Prostate gland (tissue), 2 donors: ENCODE data around the gene ACVR2B. TPM values are rescaled to one million over a fixed set of nuclear protein-coding genes. Genes with fewer than 3 reads are reported as not detected.
"Not testable (repeated sequence)": the region's sequence is repeated elsewhere in the genome, so short reads cannot be mapped to it uniquely, and the experiment has no call there.

ENCODE experiments used
- DNase-seq: peaks from one replicate; pipeline ENCODE4 v3.0.0-alpha.2; 2019; ENCODE audit warnings: low spot score
- H3K27ac ChIP-seq, 2 donors: fragments of 200-600 bp; sonication (generic); 2 replicates each; pipeline ENCODE4 v1.5.1; 2017 to 2019
- H3K27me3 ChIP-seq: fragments of 200-600 bp; sonication (generic); replicated peaks from 2 replicates; pipeline ENCODE4 v1.5.1; 2019; ENCODE audit not compliant: insufficient read depth
- H3K36me3 ChIP-seq, 2 donors: fragments of 200-600 bp; sonication (generic); 1 replicate in 1 of 2; 2 replicates in 1 of 2; pipeline versions ENCODE4 v1.5.1 to v1.8.1; 2017 to 2019
- H3K4me1 ChIP-seq: fragments of 200-600 bp; sonication (generic); replicated peaks from 2 replicates; pipeline ENCODE4 v1.5.1; 2019
- H3K4me3 ChIP-seq, 2 donors: fragments of 200-600 bp; sonication (generic); 2 replicates each; pipeline ENCODE4 v1.5.1; 2017 to 2019
- H3K9me3 ChIP-seq: fragments of 200-600 bp; sonication (generic); 2 replicates; pipeline ENCODE4 v1.5.1; 2017
- POLR2A ChIP-seq: fragments of 450-650 bp; IDR thresholded peaks from one replicate; pipeline ENCODE4 v1.6.1; 2016; ENCODE audit warnings: antibody characterized with exemption, mild to moderate bottlenecking
- POLR2AphosphoS5 ChIP-seq: sonication (generic); formaldehyde crosslinking; IDR thresholded peaks from one replicate; pipeline ENCODE4 v1.6.1; 2017; ENCODE audit warnings: antibody characterized with exemption
- WGBS: methylation state at CpG from one replicate; pipeline ENCODE4 v1.1.5; 2018; 5-methylcytosine and 5-hydroxymethylcytosine counted together
- intact Hi-C: fragments of 100-400 bp; cut with DNase I; formaldehyde crosslinking; loops from one replicate; pipeline ENCODE4 v1.14.2; 2022
- total RNA-seq, 2 donors: library from RNA; depleted of rRNA; stranded (reverse); fragments of >200 nt; gene quantifications; one replicate each; pipeline ENCODE4 v1.1.0, GENCODE V29; 2016
- TF ChIP-seq, protein P1 (sequence below), 4 experiments: fragments of 200-600 bp in 2 of 4; fragments of 450-650 bp in 2 of 4; sonication (generic) in 2 of 4; IDR thresholded peaks; 1 replicate in 3 of 4; 2 replicates in 1 of 4; pipeline ENCODE4 v1.5.1; 2016 to 2019; ENCODE audit warnings: antibody characterized with exemption in 4 of 4, mild to moderate bottlenecking in 2 of 4, moderate library complexity in 2 of 4

Gene ACVR2B
- total RNA-seq, 2 donors from 2014 or later: 5.8 to 24.3 TPM

DNA sequence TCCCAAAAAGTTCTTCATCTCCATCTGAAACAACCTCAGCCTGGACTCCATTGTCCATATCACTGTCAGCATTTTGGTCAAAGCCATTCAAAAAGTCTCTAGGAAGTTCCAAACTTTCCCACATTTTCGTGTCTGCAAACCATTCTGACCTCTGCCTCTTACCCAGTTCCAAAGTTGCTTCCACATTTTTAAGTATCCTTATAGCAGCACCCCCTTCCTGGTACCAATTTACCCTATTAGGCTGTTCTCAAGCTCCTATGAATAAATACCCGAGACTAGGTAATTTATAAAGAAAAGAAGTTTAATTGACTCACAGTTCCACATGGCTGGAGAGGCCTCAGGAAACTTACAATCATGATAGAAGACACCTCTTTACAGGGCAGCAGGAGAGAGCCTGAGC lies 20.0 kb upstream of the ACVR2B start:
- WGBS: 79% methylated on average over 2 of the region's 2 CpGs
- H3K9me3 ChIP-seq, H3K27ac ChIP-seq: not testable (repeated sequence)

DNA sequence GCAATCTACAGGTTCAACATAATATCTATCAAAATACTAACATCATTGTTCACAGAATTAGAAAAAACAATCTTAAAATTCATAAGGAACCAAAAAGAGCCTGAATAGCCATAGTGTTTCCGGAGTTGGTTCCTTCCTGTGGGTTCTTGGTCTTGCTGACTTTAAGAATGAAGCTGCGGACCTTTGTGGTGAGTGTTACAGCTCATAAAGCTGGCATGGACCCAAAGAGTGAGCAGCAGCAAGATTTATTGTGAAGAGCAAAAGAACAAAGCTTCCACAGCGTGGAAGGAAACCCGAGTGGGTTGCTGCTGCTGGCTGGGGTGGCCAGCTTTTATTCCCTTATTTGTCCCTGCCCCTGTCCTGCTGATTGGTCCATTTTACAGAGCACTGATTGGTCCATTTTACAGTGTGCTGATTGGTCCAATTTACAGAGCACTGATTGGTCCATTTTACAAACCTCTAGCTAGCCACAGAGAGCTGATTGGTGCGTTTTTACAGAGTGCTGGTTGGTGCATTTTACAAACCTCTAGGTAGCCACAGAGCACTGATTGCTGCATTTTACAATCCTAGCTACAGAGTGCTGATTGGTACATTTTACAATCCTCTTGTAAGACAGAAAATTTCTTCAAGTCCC lies 15.1 kb upstream of the ACVR2B start:
- intact Hi-C loops, H3K4me3 ChIP-seq, H3K9me3 ChIP-seq, H3K27ac ChIP-seq, H3K36me3 ChIP-seq, H3K27me3 ChIP-seq, H3K4me1 ChIP-seq, DNase-seq: not testable (repeated sequence)
- 67% methylated on average over 5 of the region's 5 CpGs for WGBS

More for the DNA sequence above, 20.0 kb upstream of the ACVR2B start:
- intact Hi-C loops, H3K36me3 ChIP-seq, H3K4me3 ChIP-seq, DNase-seq, H3K4me1 ChIP-seq, H3K27me3 ChIP-seq: not testable (repeated sequence)

DNA sequence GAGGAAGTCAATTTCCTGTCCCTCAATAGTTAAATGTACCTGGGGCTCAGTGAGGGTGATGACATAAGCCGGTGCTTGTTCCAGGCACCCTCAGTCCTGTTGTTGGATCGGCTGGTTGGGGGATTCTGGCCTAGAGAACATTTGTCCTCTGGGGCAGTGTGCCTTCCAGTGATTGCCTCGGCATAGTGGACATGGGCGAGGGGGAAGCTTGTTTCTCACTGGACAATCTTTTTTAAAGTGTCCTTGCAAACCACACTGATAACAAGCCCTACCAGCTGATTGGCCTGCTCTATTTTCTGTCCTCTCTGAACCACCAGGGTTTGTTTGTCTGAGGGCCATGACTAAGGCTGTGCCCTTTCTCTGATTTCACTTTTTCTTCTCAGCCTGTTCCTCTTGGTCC lies 10.5 kb upstream of the ACVR2B start:
- 81% methylated on average over 3 of the region's 4 CpGs for WGBS
- H3K27ac ChIP-seq, H3K4me3 ChIP-seq, H3K36me3 ChIP-seq, H3K27me3 ChIP-seq, intact Hi-C loops, H3K9me3 ChIP-seq, H3K4me1 ChIP-seq, DNase-seq: not testable (repeated sequence)

DNA sequence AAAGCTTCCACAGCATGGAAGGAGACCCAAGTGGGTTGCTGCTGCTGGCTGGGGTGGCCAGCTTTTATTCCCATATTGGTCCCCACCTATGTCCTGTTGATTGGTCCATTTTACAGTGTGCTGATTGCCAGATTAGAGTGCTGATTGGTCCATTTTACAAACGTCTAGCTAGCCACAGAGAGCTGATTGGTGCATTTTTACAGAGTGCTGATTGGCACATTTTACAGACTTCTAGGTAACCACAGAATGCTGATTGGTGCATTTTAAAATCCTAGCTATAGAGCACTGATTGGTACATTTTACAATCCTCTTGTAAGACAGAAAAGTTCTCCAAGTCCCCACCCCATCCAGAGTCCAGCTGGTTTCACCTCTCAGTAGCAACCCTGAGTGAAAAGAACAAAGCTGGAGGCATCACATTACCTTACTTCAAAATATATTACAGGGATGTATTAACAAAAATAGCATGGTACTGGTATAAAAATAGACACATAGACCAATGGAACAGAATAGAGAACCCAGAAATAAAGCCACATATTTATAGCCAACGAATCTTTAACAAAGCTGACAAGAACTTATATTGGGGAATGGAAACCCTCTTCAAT lies 7.5 kb upstream of the ACVR2B start:
- no peak overlapping the region for H3K27ac ChIP-seq
- no peaks in the 10 kb centered on the region for H3K36me3 ChIP-seq
- DNase-seq: no peak
- 48% methylated on average over 2 of the region's 2 CpGs for WGBS
- H3K27me3 ChIP-seq: no peaks in the 10 kb centered on the region
- H3K4me1 ChIP-seq: no peaks in the 10 kb centered on the region
- intact Hi-C loops: no loop called here
- H3K4me3 ChIP-seq: no peak overlapping the region
- no peak for TF ChIP-seq POLR2A
- no peak for TF ChIP-seq POLR2AphosphoS5
- TF ChIP-seq, protein P1, sequence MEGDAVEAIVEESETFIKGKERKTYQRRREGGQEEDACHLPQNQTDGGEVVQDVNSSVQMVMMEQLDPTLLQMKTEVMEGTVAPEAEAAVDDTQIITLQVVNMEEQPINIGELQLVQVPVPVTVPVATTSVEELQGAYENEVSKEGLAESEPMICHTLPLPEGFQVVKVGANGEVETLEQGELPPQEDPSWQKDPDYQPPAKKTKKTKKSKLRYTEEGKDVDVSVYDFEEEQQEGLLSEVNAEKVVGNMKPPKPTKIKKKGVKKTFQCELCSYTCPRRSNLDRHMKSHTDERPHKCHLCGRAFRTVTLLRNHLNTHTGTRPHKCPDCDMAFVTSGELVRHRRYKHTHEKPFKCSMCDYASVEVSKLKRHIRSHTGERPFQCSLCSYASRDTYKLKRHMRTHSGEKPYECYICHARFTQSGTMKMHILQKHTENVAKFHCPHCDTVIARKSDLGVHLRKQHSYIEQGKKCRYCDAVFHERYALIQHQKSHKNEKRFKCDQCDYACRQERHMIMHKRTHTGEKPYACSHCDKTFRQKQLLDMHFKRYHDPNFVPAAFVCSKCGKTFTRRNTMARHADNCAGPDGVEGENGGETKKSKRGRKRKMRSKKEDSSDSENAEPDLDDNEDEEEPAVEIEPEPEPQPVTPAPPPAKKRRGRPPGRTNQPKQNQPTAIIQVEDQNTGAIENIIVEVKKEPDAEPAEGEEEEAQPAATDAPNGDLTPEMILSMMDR (IDR thresholded peaks at IDR 0.05): no peak
- H3K9me3 ChIP-seq: no peaks in the 10 kb centered on the region

DNA sequence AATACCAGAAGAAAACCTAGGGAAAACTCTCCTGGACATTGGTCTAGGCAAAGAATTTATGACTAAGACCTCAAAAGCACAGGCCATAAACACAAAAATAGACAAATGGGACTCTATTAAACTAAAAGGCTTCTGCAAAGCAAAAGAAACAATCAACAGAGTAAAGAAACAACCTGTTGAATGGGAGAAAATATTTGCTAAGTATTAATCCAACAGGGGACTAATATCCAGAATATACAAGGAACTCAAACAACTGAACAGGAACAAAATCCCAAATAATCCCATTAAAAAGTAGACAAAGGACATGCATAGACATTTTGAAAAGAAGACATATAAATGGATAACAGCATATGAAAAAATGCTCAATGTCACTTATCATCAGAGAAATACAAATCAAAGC lies 6.9 kb upstream of the ACVR2B start:
- Histone ChIP-seq H3K36me3 (no peaks in the 10 kb centered on the region), H3K9me3 (no peaks in the 10 kb centered on the region), H3K27me3 (no peaks in the 10 kb centered on the region), H3K27ac (no peak overlapping the region), H3K4me1 (no peaks in the 10 kb centered on the region), H3K4me3 (no peak overlapping the region)
- no peak for DNase-seq
- TF ChIP-seq, protein P1 (IDR thresholded peaks at IDR 0.05): no peak
- no peak for TF ChIP-seq POLR2AphosphoS5
- TF ChIP-seq POLR2A: no peak
- intact Hi-C loops: no loop called here

DNA sequence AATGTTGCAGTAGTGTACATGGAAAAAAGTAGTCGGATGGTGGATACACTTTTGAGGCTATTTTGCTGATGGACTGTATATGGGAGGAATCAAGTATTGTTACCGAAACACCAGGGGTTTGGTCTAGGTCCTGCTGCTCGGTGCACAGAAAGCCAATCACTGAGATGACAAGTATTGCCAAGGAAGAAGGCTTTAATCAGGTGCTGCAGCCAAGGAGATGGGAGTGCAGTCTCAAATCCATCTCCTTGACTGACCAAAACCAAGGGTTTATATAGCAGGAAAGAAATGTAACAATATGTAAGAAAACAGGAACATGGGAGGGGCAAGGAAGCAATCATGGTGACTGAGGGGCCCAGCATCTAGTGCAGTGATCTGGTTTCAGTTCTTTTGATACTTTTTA lies 2.8 kb upstream of the ACVR2B start:
- TF ChIP-seq, protein P1 (IDR thresholded peaks at IDR 0.05): no peak
- TF ChIP-seq POLR2AphosphoS5 (no peak), POLR2A (no peak)
- Histone ChIP-seq H3K9me3 (no peaks in the 10 kb centered on the region), H3K27ac (no peak overlapping the region), H3K4me3 (no peak overlapping the region), H3K4me1 (peaks cover 1% of the 10 kb centered on the region), H3K36me3 (no peaks in the 10 kb centered on the region), H3K27me3 (no peaks in the 10 kb centered on the region)
- 90% methylated on average over 3 of the region's 3 CpGs for WGBS
- intact Hi-C loops: loop anchor here (5.0 kb wide), 1 partner anchor 314 kb away; the partner anchor contains the start of genes ACAA1 and MYD88
- no peak for DNase-seq
